ENCODE measurements around the gene MED29.
"Not testable (repeated sequence)": the region's sequence is repeated elsewhere in the genome, so short reads cannot be mapped to it uniquely, and the experiment has no call there.

The MED29 gene

GRCh38 chr19:39372047-39372802, 19.0 kb upstream of the MED29 start:
- DNase-seq (ENCODE audit: low read depth) = peak; percentile 88

DNA sequence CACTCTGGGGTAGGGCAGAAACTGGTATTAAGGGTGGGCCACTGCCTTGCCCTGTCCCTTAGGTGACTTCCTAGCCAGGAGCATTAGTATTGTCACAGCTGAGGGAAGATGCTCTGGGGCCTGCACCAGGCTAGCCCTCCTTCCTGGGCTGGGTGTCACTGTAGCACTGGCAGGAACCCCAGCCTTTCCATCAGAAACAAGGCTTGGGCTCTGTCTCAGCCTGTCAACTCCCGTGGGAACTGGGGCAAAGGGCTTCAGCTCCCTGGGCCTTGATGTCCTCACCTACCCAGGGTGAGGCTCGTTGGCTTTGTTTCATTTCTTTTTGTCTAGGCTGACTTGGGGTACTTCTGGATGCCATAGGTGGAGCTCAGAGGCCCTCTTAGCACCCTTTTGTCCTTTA, 18.2 kb upstream of the MED29 start:
- DNase-seq (ENCODE audit: low read depth) = peak; percentile 42

DNA sequence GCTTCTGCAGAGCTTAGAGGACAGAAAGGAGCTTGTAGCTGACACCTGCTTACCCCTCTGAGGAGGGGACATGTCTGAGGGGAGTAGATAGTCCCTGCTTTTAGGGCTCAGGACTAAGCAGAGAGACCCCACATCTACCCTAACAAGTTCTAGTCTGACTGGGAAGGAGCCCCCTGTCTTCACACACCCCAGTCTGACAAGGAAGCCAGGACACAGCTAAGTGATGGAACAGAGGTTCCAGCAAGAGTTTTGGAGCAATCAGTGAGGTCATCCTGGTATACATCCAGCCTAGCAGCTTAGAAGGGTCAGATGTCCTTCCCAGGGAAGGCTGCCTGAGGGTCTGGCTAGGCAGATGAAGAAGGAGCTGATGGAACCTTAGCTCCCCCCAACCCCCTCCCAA, 15.2 kb upstream of the MED29 start:
- DNase-seq (ENCODE audit: low read depth) = no peak

DNA sequence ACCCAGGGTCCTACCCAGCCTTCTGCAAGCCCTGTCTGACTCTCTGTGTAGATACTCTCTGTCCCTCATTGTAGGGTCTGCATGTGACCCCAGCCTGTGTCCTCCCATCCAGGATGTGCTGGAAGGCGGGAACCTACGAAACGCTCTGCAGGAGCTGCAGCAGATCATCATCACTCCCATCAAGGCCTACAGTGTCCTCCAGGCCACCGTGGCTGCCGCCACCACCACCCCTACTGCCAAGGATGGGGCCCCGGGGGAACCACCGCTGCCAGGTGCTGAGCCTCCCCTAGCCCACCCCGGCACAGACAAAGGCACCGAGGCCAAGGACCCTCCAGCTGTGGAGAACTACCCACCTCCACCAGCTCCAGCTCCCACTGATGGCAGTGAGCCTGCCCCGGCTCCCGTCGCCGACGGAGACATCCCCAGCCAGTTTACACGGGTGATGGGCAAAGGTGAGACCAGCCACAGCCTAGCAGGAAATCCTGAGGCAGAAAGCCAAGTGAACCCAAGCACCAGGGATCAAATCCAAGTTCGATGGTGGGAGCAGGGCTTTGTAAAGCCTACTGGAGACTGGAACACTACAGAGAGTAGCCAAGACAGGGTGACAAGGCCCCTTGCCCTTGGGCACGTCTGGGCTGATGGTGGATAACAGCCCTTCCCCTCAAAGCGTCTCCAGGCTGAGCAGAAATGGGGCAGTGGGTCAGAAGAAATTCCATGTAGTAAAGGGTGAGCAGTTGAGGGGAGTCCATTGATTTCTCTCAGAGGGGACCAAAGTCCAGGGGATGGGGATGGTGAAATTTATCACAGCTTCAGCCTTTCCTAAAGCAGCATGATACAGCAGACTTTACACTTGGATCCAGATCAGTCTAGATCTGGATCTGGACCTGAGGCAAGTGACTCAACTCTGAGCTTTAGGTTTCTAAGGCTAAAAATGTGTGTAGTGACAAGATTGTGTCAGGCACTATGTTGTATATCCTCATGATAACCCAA, 13.5 kb upstream of the MED29 start:
- no peak for DNase-seq (ENCODE audit: low read depth)

DNA sequence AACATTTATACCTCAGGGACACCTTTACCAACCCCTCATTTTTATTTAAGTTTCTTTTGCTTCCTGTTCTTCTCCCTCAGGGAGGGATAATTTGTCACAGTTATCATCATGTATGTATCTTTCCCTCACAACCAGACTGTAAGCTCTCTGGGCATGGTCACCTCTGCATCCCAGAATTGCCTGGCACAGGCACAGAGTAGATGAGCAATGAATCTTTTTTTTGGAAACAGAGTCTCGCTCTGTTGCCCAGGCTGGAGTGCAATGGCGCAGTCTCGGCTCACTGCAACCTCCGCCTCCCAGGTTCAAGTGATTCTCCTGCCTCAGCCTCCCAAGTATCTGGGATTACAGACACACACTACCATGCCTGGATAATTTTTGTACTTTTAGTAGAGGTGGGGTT, 11.8 kb upstream of the MED29 start:
- DNase-seq (ENCODE audit: low read depth) = not testable (repeated sequence)

DNA sequence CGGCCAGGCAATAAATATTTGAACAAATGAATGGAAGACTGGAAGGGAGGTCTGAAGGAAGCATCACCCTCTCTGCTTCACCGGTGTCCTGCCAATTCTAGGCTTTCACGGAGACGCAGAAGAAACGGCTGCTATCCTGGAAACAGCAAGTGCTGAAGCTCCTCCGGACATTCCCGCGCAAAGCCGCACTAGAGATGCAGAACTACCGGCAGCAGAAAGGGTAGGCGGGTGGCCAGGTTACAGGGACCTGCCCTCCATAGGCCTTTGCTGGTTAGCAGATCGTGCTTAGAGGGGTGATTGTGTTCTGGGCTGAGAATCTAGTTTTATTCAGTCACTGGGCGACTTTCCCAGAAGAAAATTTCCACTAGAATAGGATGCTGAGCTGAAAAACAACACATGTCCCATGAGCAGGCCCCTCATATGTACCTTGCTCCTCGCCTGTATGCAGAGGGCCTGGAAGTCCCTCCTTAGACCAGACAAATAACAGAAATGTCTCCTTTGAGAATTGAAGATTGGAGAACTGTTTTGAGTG, 11.2 kb upstream of the MED29 start:
- no peak for DNase-seq (ENCODE audit: low read depth)

DNA sequence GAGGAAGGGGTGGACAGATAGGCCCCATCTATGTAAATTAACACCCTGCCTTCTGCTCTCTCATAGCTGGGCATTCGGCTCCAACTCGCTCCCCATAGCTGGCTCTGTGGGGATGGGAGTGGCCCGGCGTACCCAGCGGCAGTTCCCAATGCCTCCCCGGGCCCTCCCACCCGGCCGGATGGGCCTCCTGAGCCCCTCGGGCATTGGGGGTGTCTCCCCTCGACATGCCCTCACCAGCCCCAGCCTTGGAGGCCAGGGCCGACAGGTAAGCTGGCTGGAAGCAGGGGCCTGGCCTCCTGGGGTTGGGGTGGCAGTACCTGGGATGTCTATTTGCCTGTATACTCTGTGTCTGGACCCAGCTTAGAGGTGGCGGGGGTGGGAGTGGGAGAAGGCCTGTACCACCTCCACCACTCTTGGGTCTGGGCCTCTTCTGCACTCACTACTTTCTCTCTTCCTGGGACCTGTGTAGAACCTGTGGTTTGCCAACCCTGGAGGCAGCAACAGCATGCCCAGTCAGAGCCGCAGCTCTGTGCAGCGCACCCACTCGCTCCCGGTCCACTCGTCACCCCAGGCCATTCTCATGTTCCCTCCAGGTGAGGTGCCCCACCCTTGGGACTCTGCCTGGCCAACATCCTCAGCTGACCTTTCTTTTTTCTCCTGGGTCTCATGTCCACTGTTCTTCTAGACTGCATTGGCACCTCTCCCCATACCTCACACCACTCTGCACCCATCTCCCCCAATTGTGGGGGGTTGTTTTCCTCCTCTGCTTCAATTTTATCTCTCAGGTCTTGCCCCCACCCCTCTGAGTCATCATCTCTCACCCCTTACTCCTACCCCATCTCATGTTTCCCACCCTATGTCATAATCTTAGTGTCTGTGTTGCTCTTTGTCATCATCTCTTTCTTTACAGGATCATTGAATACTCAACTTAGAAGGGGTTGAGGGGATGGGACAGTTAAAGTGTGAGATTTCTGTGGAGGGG, 10.4 kb upstream of the MED29 start:
- DNase-seq (ENCODE audit: low read depth) = no peak

GRCh38 chr19:39381910-39382611, 9.1 kb upstream of the MED29 start:
- peak; percentile 47 for DNase-seq (ENCODE audit: low read depth)

DNA sequence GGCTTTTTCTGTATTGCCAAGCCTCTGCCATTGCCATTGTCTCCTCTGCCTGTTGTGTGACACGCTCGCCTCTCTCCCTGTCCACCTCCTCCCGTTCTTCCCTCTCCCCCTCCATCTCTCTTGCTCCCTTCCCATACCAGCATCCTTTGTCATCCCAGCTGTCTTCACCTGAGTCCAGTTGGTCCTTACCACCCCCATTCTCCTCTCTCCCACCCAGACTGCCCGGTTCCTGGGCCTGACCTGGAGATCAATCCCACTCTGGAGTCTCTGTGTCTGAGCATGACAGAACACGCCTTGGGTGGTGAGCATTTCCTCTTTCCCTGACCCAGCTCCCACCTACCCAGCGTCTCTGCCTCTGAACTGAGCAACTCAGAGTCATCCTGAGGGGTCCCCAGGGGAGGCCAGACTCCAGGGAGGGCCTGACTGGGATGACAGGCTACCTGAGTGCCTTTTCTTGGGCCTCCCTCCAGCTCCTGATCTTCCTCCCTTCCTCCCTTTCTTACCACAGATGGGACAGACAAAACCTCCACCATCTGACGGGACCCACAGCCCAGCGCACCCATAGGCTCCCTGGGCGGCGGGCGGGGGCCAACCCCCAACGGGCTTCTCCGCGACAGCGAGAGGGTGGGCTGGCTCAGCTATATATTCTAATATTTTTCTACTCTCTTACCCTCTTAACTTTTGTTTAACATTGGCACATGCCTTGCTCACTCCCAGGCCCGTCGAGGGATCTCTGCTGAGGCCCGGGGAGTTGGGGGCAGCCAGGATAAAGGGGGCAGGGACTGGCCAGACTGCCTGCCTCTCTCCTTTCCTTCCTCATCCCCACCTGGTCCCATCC, 8.0 kb upstream of the MED29 start:
- DNase-seq (ENCODE audit: low read depth) = no peak

DNA sequence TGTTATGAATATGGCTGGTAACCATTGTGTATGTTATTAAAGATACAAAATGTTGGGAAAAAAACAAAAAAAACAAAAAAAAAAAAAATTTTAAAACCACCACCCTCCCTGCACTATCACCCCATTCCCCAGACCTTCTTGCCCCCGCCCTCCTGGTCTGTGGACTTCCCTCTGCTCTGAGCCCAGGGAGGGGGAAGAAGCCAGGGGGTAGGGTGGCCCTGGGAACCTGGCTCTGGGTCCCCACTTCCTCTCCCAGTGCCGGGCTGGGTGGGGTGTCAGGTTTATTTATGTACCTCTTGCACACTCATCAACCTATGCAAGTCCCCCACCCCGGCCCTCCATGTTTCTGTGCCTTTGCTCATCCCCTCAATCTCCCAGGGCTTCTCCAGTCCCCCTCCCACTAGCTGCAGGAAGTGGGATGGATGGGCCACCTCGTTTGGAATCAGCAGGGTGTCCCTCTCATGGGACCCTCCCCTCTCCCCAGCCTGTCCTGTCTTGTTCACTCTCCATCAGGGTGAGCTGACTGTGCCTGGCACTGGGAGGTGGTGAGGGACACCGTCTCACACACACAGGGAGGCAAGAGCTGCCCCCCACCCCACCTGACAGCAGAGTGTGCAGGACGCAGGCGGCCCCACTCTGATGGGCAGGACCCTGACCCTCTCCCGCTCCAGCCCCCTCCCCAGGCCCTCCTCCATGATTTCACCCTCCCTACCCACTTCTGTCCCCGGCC, 6.2 kb upstream of the MED29 start:
- DNase-seq (ENCODE audit: low read depth) = no peak

DNA sequence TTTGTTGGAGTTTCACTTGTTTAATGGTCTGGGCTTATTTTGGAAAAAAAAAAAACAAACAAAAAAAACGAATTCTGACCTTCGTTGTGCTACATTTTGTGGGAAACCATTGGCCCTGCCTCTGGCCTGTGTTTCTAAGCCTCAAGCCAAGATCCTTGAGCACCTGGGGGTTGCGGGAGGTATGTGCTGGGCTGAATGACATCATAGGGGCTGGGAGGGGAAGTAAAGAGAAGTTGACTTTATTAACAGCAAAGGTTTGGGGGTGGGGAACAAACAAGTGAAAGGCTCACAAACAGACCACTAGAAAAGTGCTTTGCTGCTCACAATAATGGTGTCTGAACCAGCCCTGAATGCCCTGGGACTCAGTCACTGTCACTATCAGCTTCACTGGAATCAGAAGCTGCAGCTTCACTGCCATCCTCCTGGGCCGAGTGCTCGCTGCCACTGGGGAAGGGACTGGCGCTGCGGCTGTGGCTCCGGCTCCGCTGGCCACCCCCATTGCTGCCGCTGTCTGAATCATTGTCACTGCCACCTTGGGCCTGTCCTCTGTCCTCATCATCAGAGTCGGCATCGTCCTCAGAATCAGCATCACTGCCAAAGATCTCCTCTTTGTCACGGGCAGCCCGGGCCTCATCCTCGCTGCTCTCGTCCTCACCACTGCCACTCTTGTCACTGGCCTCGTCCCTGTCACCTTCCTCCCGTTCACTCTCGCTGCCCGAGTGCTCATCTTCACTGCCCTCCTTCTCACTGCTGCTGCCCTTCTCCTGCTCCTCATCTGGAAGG, 5.4 kb upstream of the MED29 start:
- DNase-seq (ENCODE audit: low read depth) = no peak

DNA sequence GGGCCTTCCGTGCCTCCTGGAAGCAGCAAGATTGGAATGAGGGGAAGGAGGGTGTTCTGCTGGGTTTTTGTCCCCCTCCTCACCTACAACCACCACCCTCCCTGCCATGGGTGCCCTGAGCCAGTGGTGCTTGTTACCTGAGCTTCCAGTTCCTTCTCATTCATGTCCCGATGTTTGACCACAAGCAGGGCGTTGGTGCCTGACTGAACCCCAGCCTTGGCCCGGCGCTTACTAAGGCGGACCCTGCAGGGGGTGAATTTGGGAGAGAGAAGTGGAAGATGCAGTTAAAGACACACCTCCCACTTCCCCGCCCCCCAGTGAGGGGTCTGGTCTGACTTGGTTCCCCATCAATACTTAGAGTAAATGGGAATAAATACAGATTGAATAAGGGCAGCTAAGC, 4.6 kb upstream of the MED29 start:
- DNase-seq (ENCODE audit: low read depth) = no peak

DNA sequence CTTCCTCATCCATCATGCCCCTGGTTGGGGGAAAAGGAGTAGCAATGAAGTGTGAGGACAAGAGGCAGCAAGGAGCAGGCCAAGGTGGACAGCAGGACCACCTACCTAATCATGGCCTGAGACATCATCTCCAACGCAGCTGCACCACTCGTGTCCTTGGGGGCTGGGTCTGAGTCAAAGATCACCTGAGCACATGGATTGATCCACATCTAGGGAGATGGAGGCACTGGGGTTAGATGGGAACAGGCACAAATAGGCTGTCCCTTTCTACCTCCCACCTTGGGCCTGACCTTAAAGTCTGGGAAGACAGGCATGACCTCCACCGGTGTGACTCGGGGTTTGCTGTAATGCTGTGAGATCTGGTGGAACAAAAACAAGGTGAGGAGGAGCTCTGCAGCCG, 2.5 kb upstream of the MED29 start:
- DNase-seq (ENCODE audit: low read depth) = no peak

- no peak for DNase-seq (ENCODE audit: low read depth)
These were observed 1.4 kb upstream of the MED29 start for GRCh38 chr19:39389631-39390414.

DNA sequence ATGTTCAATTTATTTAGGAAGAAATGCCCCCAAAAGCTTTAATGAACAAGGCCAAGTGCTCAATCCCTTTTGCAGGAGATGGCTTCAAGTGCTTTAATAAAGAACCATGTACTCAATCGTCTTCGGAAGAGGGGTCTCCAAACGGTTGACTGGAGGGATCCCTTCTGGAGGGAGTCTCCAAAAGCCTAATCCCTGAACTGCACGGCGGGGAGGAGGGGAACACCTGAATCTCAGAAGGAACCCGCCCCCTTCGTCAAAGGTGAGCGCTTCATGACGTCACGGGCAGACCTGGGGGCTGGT, 777 bp upstream of the MED29 start:
- DNase-seq (ENCODE audit: low read depth) = no peak

DNA sequence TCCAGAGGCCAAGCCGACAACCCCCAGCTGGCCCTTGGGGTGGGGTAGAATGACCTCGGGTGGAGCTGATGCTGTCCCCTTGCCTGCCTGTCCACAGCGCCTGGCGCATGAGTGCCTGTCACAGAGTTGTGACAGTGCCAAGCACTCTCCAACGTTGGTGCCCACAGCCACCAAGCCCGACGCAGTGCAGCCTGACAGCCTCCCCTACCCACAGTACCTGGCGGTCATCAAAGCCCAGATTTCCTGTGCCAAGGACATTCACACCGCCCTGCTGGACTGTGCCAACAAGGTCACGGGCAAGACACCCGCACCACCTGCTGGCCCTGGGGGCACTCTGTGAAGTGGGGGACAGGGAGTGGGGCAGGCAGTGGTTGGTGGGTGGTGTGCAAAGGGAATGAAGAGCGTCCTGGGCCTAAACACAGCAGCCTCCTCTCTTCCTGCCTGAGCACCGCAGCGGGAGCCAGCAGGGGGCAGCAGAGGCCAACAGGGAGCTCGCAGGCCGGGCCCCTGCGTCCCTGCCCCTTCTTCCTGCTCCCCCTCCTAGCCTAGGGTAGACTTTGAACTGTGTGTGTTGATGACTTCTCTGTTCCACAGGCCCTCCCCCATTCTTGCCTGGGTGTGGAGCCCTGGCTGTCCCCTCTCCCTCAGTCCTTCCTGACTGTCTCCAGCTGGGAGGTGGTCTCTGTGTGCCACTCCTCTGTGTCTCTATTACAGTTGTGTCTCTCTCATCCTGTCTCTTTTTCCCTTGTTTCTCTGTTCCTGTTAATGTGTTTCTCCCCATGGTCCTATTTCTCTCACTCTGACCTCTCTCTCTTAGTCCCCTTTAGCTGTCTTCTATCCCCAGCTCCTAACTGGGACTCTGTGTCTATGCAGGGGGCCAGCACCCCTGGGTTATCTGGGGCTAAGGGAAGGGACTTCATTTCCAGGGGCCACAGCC, 6.5 kb downstream of the MED29 start:
- peak; percentile 69 for DNase-seq (ENCODE audit: low read depth)
